CD4-positive, alpha-beta T cell treated with Interleukin-2 at 100 ng/mL for 4 hours (primary cell): ENCODE results near the gene SIAE.

Experiments used
- DNase-seq: peaks from one replicate; pipeline ENCODE4 v3.0.0-alpha.2; 2020; ENCODE audit warnings: low spot score

SIAE gene, protein sequence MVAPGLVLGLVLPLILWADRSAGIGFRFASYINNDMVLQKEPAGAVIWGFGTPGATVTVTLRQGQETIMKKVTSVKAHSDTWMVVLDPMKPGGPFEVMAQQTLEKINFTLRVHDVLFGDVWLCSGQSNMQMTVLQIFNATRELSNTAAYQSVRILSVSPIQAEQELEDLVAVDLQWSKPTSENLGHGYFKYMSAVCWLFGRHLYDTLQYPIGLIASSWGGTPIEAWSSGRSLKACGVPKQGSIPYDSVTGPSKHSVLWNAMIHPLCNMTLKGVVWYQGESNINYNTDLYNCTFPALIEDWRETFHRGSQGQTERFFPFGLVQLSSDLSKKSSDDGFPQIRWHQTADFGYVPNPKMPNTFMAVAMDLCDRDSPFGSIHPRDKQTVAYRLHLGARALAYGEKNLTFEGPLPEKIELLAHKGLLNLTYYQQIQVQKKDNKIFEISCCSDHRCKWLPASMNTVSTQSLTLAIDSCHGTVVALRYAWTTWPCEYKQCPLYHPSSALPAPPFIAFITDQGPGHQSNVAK

DNA sequence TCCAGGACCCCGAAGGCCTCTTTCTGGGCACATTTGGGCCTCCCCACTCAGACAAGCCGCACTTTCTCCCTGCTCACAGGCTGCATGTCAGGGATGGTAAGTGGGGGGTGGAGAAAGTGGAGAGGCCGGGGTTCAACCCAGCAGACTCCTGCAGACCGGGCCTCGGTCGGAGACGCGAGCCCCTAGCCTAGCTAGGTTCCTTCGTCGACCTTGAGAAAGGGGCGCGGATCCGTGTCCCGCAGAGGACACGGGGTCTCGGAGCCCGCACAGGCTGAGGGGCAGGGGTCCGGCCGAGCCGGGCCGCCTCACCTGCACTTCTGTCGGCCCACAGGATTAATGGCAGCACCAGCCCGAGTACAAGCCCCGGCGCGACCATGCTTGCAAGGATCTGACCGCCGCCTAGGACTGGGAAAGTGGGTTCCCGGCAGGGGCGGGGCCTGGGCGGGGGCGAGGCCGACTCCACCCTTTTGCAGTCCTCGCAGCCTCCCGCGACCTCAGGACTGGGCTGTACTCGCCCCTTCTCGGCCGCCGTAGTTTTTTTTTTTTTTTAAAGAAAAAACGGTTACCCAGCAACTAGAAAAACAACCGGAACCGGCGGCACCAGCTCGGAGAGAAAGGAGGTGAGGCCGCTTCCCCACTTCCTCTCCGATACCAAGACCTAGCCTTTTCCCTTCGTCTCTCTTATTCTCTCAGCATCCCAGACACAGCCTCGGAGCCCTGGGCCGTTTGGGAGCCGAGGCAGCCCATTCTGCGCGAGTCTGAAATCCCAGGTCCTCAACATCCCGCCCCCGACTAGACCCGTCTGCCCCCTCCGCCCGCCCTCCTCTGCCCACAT lies at the start of gene SIAE, which contains the start of gene SPA17:
Gene SIAE (minus strand): TSS at position 407 of the 835 bp plus-strand sequence. CDS start 31 bp downstream, at position 376.
Gene SPA17 (plus strand): TSS at position 572 of the 835 bp plus-strand sequence. CDS start 1,361 bp downstream, outside the sequence.
- peak; percentile 89 for DNase-seq

DNA sequence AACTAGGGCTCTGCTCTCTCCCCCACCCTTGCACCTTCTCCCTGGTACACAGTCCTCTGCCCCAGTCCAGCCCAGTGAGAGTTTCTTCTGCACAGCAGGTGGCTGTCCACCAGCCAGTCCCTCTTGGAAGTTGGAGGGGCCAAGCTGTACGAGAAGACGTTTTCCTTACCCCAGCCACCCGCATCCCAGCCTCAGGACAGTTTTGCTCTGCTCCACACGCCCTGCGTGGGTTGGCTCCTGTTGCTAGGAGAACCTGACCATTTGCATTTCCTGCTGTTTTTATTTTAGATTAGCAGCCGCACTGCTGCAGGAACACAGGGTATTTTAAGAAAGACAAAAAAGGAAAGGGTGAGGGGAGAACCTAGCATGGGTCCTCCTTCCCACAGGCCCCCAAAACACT lies 48.6 kb upstream of the SIAE start:
- no peak for DNase-seq

DNA sequence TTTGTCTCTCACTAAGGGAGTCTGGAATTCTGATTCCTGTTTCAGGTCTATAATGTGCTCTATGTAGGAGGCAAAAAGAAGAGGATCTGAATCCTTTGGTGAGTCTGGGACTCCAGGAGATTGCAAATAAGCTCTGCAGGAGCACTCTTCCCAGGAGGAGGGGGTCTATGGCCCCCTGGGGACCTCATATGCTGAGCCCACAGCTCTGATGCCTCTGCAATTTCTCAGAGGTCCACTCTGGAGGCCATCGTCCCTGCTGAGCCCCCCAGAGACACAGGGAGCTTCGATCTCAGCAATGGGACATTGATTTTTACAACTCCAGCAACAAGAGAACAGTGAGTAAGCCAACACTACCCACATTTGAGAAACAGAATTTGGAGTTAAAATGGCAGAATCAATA lies 46.0 kb upstream of the SIAE start:
- DNase-seq: no peak

DNA sequence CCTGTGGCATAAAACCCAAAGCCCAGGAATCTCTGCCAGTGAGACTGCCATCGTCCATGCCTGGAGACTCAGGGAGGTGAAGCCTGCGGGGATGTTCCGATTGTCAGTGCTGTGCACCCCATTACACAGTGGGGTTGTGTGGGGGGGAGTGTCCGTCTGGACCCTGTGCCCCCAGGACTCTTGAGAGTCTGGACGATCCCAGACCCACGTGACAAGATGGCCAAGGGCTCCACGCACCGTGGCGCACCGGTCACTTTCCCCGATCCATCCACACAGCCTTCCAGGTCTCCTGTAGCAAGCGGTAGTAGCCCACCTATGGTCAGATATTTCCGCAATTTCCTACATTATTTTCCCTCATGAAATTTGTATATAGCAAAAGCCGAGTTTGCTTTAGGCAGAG lies 45.3 kb upstream of the SIAE start:
- no peak for DNase-seq

DNA sequence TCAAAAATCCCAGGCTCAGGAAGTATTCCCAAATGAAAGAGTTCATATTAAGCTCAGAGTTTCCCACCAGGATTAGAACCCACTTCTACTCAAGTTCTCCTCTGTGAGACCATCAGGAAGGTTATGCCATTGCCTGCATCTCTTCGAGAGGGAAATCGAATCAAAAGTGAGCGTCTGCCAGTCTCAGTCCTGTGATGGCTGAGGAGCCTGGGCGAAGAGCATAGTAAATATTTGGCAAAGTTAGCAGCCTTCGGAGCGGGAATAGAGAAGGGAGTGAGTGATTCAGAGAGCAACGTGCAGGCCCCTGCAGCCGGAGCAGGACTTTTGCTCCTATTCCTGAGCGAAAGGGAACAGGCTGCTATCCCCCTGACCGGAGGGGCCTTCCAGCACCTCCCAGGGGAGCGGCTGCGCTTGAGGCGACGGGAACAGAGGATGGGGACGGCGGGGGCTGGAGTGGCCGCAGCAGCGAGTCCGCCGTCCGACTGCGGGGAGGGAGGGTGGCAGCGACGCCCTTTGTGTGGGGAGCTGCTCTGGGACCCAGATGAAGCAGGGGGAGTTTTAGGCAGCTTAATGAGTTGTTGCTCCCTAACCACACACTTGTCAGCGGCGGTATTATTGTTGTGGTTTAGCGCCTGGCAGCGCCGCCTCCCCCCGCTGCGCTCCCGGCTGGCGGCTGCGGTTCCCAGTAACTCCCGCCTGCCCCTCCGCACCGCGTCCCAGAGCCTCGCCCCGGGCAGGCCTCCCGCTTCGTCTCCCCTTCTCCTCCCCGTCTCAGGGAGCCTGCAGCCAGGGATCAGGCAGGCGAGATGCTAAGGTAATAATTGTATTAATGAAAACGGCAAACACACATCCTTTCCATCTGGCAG lies 44.5 kb upstream of the SIAE start:
- peak; percentile 12 for DNase-seq

DNA sequence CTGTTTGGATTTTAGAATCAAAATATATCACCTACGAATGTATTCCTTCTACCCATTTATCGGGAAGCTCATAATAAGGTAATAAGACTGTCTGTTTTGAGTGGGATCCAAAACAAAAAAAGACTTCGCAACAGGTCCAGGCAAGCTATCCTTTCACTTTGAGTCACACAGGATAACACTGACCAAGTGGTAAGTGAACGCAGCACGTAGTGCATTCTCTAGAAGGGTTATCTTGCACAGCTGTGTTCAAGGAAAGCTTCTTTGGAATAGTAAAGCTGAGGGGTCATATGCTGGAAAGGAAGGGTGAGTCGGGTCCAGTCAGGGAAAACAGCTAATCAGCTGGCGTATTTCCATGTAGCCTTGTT lies 43.9 kb upstream of the SIAE start:
- no peak for DNase-seq

DNA sequence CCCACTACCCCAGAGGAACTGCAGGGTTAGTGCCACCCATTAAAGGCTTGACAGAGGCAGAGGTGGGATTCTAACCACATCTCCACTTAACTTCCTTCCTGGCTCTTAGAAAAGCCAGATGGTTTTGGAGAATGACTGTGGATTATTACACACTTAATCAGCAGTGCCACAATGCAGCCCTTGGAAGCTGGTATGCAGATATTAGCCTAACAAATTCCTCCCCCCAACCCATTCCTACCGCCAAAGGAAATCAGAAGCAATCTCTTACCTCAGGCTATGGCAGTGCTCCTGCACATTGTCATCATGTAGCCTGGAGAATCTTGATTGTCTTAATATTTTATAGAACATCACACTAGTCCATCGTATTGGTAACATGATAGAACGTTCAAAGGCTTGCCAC lies 43.1 kb upstream of the SIAE start:
- DNase-seq: no peak

DNA sequence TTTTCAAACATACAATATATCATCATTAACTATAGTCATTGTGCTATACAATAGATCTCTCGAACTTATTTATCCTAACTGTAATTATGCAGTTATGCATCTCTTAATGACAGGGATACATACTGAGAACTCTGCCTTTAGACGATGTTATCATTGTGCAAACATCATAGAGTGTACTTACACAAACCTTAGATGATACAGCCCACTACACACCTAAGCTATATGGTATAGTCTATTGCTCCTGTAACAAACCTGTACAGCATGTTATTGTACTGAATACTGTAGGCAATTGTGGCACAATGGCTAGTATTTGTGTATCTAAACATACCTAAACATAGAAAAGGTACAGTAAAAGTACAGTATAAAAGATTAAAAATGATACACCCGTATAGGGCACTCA lies 38.9 kb upstream of the SIAE start:
- DNase-seq: no peak

DNA sequence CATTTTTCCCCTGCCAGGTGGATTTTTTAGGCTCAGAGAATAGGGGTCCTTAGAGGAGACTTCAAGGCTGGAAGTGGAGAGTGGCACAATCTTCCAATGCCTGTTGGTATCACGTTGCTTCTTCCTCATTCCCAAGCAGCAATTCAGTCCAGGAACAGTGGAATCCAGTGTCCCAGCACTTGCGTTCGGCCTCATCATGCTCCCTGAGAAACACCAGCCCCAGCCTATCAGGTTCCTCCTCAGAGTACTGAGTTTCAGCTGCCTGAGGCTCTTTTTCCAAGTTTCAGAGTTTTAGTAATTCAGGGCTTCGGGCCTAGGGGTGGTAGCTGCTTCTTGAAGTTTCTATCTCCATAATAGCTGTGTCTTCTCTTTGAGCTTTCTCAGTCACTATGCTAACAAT lies 34.3 kb upstream of the SIAE start:
- DNase-seq: no peak

DNA sequence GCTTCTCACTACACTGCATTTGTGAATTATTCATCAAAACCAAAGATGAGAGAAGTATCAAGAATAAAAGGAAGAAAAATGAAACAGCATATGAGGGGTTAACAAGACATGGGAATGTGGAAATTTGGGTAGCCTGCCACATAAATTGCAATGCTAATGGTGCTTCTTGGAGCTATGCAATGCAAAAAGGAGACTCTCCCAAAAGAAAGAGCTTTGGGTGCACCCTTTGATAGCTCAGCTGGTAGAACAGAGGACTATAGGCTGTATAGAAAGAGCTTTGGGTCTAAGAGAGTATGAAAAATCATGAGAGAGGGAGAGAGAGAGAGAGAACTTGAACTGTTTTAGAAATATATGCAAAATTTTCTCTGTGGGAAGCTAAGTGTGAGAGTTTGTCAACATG lies 26.5 kb upstream of the SIAE start:
- no peak for DNase-seq

DNA sequence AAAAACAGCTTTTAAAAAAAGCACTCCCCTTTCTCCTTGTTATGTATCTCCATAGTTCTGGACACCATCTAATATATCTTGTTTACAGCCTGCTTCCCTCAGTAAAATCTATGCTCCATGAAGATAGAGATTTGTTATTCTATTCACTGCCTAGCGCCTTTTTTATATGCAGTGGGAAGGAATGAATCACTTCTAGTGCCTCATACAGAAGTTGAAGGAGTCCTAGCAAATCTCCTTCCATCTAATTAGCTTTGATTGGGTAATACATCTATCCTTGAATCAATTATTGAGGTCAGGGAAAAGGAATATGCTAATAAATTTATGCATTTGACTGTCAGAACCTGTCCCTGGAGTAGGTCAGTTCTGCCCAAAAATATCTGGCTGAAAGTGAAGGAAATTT lies 26.0 kb upstream of the SIAE start:
- no peak for DNase-seq

DNA sequence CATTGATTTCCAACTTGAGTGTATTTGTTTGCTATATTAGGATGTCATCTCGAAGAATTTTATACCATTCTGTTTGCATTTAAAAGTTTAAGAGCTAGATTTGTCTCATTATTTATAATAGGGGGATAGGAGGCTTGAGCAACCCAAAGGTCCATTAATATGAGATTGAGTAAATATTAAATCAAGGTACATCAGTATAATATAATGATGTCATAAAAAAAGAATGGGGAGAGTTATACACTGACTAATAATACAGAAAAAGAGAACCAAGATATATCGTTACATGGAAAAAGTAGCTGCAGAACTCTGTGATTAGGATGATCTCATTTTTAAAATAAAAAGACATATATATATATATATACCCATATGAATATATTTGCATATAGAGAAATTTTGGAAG lies 19.6 kb upstream of the SIAE start:
- no peak for DNase-seq

DNA sequence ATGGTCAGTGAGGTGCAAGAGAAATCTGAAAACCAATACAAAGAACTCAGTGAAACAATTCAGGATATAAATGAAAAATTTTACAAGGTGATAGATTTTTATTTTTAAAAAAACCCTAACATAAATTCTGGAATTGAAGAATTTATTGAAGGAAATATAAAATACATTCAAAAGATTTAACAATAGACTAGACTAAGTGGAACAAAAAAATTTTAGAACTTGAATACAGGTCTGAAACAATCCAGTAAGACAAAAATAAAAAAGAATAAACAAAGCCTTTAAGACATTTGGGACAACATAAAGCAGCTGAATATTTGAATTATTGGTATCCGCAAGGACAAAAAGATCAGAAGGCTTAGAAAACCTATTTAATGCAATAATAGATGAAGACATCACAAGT lies 8.9 kb upstream of the SIAE start:
- no peak for DNase-seq

DNA sequence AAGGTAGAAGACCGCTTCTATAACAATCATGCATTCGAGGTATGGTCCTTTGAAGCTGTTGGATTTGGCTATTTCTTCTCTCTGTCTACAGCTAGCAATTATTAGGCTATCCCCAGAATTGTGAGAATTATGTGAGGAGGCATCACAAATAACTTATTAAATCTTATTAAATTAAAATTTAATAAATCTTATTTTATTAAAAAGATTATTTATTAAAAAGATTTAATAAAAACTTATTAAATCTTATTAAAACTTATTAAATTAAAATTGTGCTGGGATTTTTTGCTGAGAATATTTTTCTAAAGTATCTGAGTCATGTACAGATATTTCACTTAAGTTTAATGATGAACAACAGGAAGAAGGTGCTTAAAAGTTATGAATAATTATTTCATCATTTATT lies 7.9 kb upstream of the SIAE start:
- DNase-seq: no peak

DNA sequence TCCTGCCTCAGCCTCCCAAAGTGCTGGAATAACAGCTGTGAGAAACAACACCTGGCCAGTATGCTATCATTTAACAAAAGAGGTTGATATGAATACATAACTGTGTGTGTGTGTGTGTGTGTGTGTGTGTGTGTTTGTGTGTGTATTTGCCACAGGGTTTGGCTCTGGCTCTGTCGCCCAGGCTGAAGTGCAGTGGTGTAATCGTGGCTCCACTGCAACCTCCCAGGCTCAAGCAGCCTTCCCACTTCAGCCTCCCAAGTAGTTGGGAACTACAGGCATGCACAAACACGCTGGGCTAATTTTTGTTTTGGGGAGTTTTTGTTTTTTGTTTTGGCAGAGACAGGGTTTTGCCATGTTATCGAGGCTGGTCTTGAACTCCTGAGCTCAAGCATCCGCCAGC lies 4.9 kb upstream of the SIAE start:
- no peak for DNase-seq

DNA sequence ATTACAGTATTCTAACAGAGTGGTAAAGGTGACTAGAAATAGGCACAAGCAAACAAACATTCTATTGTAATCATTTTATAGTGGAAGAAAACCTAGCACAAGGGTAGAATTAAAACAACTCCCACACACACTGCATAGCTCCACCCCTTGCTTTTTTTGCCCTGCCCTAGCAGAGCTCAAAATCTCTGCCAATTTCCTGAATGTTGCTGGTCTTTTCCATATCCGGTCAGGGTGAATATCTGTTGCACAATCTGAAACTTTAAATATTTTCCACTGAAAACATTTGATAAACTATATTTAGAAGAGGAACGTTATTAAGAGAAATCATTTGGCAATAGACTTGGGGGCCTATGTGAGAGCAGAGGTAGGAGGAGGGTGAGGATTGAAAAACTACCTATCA lies 2.8 kb upstream of the SIAE start:
- DNase-seq: no peak

DNA sequence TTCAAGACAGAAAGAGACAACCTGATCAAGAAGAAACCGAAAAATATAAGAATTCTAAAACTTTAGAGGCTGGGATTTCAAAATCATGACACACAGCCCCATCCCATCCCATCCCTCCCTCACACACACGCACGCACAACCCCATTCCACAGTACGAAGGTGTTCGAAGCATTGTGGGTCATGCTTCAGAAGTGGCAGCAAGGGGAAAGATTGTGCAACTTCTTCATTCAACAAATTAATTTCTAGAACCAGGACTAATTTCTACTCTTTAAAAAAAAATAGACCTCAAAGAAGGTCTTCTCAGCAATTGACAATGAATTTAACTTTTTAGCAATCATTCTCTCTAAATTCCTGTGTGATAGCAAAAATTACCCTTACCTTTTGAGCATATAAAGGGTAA lies 1.0 kb upstream of the SIAE start:
- DNase-seq: no peak

DNA sequence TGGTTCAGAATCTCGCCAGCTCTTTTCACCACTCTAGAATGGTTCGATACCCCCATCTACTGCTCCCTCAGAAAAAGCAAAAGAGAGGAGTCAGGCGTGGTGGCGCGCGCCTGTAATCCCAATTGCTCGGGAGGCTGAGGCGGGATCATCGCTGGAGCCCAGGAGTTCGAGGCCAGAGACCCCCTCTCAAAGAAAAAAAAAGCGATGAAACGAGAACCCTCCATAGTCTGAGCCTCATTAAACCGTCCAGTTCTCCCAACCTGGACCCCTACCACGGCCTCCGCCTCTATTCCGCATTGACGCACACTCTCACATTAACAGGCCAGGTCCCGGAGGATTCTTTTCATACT lies 604 bp upstream of the SIAE start:
- DNase-seq: no peak

DNA sequence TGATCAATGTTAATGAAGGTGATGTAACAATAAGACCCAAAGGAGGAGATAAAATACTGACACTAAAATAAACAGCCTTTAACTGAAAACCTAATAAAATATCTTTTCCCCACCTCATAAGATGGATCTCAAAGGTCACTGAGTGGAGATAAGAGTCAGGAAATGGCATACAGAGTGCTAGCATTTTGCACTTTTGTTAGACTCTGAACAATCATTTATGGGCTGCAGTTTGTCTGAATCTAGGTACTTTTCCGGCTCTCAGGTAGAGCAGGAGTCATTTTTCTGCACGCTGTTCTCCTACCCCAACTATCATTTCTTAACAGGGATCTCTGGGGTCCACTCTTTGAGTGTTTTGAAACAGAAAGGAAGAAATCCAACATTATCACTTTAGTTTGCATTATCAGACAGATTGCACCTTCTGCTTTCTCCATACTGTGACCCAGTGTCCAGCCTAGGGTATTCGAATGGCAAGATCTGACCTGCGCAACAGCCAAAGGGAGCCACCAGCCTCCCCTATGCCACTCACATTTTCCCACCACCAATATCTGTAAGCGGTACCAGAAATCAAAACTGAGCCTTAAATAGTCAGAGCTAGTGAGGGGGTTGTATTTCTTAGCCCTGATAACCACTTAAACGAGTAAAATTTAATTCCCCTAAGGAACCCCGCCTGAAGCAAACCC lies 863 bp downstream of the SIAE start:
- no peak for DNase-seq

DNA sequence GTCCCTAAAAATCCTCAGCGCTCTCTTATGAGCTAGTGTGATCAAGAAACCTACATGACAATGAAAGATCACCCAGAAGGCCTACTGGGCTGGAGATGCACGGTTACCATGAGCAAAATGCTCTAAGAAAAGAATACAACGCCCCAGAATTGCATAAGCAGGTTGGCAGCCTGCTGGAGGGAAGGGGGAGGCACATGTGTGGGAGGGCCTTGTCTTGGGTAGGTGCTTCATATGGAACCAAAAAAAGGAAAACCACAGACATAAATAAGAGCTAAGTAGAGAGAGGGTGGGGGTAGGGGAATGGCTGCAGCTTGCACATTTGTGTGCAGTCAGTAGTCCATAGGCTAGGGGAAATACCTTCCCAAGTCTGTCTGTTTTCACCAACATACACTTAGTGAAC lies 2.8 kb downstream of the SIAE start:
- peak; percentile 43 for DNase-seq

DNA sequence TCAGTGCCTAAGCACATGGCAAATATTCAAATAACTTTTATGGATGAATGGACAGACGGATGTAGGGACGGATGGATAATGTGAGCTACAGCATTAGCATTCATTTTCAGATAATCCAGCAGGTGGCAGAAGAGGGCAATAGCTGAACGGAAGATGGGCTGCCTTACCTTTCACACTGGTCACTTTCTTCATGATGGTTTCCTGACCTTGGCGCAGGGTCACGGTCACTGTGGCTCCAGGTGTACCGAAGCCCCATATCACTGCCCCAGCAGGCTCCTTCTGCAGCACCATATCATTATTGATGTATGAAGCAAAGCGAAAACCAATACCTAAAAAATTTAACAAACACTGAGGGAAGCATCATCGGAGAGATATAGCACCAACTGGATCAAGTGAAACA lies 4.3 kb downstream of the SIAE start:
- DNase-seq: peak; percentile 72

DNA sequence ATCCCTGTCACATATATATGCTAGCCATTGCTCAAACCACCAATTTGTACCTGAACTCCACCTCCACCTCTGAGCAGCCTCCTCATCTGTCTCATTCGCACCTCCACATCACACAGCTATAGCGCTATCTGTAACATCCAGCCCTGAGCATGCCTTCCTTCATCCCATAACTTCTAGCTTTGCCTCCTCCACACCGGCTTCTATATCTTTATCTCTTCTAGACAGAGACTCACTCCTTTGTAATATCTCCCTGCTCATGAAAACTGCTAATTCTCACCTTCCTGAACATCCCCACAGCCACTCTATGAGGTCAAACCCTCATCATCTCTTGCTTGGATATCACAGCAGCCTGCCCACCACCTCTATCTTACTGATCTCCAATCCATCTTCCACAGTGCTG lies 5.9 kb downstream of the SIAE start:
- no peak for DNase-seq
